Vagina (tissue), 2 donors: ENCODE data around the gene IPO5.

ENCODE experiments used
- POLR2A ChIP-seq, 2 donors: fragments of 450-650 bp; IDR thresholded peaks; one replicate each; pipeline ENCODE4 v1.6.1; 2017; ENCODE audit warnings: antibody characterized with exemption in 2 of 2, mild to moderate bottlenecking in 2 of 2, moderate library complexity in 2 of 2
- POLR2AphosphoS5 ChIP-seq, 2 donors: sonication (generic); formaldehyde crosslinking; IDR thresholded peaks; one replicate each; pipeline ENCODE4 v1.9.0; 2017; ENCODE audit warnings: antibody characterized with exemption in 2 of 2, mild to moderate bottlenecking in 2 of 2, low read depth in 1 of 2; ENCODE audit not compliant: insufficient read depth in 1 of 2
- TF ChIP-seq, protein P1 (sequence below), 3 experiments: fragments of 450-650 bp in 2 of 3; fragments of 200-600 bp in 1 of 3; sonication (generic) in 1 of 3; IDR thresholded peaks; one replicate each; pipeline ENCODE4 v1.5.1; 2017 to 2019; ENCODE audit warnings: antibody characterized with exemption in 3 of 3, mild to moderate bottlenecking in 2 of 3, moderate library complexity in 2 of 3

DNA sequence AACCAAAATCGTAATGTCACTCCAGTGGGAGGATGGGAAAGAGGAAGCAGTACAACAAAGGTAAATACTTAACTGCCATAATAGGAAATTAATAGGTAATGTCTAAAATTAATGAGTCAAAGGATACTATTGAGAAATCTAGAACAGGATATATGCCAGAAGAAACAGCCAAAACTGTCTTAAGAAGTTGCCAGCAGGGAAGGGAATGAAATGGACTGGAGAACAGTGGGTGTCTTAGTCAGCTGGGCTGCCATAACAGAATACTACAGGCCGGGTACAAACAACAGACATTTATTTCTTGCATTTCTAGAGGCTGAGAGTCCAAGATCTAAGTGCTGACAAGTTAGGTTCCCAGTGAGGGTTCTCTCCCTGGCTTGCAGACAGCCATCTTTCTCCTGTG lies 40.3 kb upstream of the IPO5 start:
- TF ChIP-seq, protein P1, sequence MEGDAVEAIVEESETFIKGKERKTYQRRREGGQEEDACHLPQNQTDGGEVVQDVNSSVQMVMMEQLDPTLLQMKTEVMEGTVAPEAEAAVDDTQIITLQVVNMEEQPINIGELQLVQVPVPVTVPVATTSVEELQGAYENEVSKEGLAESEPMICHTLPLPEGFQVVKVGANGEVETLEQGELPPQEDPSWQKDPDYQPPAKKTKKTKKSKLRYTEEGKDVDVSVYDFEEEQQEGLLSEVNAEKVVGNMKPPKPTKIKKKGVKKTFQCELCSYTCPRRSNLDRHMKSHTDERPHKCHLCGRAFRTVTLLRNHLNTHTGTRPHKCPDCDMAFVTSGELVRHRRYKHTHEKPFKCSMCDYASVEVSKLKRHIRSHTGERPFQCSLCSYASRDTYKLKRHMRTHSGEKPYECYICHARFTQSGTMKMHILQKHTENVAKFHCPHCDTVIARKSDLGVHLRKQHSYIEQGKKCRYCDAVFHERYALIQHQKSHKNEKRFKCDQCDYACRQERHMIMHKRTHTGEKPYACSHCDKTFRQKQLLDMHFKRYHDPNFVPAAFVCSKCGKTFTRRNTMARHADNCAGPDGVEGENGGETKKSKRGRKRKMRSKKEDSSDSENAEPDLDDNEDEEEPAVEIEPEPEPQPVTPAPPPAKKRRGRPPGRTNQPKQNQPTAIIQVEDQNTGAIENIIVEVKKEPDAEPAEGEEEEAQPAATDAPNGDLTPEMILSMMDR (IDR thresholded peaks at IDR 0.05), result no peak
- TF ChIP-seq POLR2A (IDR thresholded peaks at IDR 0.05) (no peak), POLR2AphosphoS5 (IDR thresholded peaks at IDR 0.05; ENCODE audit: insufficient read depth in 1 of 2, low read depth in 1 of 2) (no peak)
